ENCODE measurements around the gene CAP2. TPM values are rescaled to one million over a fixed set of nuclear protein-coding genes. Genes with fewer than 3 reads are reported as not detected.

Gene CAP2
- not detected for total RNA-seq

GRCh38 chr6:17392978-17393891 lies at the start of gene CAP2:
Gene CAP2, plus strand, starts transcription at chr6:17393595. Its CDS starts 27,961 bp downstream, at chr6:17421556.
- Mint-ChIP-seq H3K4me3 (peak within 1 kb of the TSS; percentile 71), H3K9me3 (no peaks in the 10 kb centered on the region), H3K36me3 (no peaks in the 10 kb centered on the region), H3K27me3 (peaks cover 75% of the 10 kb centered on the region), H3K27ac (no peak within 1 kb of the TSS), H3K4me1 (peaks cover 7% of the 10 kb centered on the region)
- DNase-seq, result no peak

- H3K36me3 Mint-ChIP-seq, result no peaks in the 10 kb centered on the region
- no peaks in the 10 kb centered on the region for H3K9me3 Mint-ChIP-seq
- H3K27me3 Mint-ChIP-seq, result peaks cover 14% of the 10 kb centered on the region
- DNase-seq, result no peak
- H3K27ac Mint-ChIP-seq, result no peak overlapping the region
- no peaks in the 10 kb centered on the region for H3K4me1 Mint-ChIP-seq
- H3K4me3 Mint-ChIP-seq, result no peak overlapping the region
Observed at GRCh38 chr6:17347012-17347411, 46.4 kb upstream of the CAP2 start.

- H3K4me1 Mint-ChIP-seq, result no peaks in the 10 kb centered on the region
- H3K9me3 Mint-ChIP-seq, result no peaks in the 10 kb centered on the region
- no peak overlapping the region for H3K4me3 Mint-ChIP-seq
- H3K27ac Mint-ChIP-seq, result no peak overlapping the region
- H3K27me3 Mint-ChIP-seq, result peaks cover 5% of the 10 kb centered on the region
- DNase-seq, result no peak
- no peaks in the 10 kb centered on the region for H3K36me3 Mint-ChIP-seq
Observed at GRCh38 chr6:17349427-17349826, 44.0 kb upstream of the CAP2 start.

- no peaks in the 10 kb centered on the region for H3K9me3 Mint-ChIP-seq
- DNase-seq, result no peak
- no peak overlapping the region for H3K27ac Mint-ChIP-seq
- no peak overlapping the region for H3K4me3 Mint-ChIP-seq
- H3K27me3 Mint-ChIP-seq, result peaks cover 5% of the 10 kb centered on the region
- no peaks in the 10 kb centered on the region for H3K4me1 Mint-ChIP-seq
- H3K36me3 Mint-ChIP-seq, result no peaks in the 10 kb centered on the region
Observed at GRCh38 chr6:17352302-17352701, 41.1 kb upstream of the CAP2 start.

- peaks cover 1% of the 10 kb centered on the region for H3K9me3 Mint-ChIP-seq
- H3K36me3 Mint-ChIP-seq, result no peaks in the 10 kb centered on the region
- H3K27me3 Mint-ChIP-seq, result peaks cover 5% of the 10 kb centered on the region
- H3K4me1 Mint-ChIP-seq, result no peaks in the 10 kb centered on the region
- no peak for DNase-seq
- H3K4me3 Mint-ChIP-seq, result no peak overlapping the region
- no peak overlapping the region for H3K27ac Mint-ChIP-seq
Observed at GRCh38 chr6:17353440-17354175, 39.8 kb upstream of the CAP2 start.

- H3K4me3 Mint-ChIP-seq, result no peak overlapping the region
- H3K9me3 Mint-ChIP-seq, result peaks cover 5% of the 10 kb centered on the region
- H3K36me3 Mint-ChIP-seq, result no peaks in the 10 kb centered on the region
- H3K27me3 Mint-ChIP-seq, result peaks cover 5% of the 10 kb centered on the region
- no peaks in the 10 kb centered on the region for H3K4me1 Mint-ChIP-seq
- DNase-seq, result no peak
- no peak overlapping the region for H3K27ac Mint-ChIP-seq
Observed at GRCh38 chr6:17354700-17355403, 38.5 kb upstream of the CAP2 start.

GRCh38 chr6:17355404-17355774 lies 38.0 kb upstream of the CAP2 start:
- Mint-ChIP-seq H3K27ac (no peak overlapping the region), H3K4me3 (no peak overlapping the region), H3K27me3 (peaks cover 5% of the 10 kb centered on the region), H3K4me1 (no peaks in the 10 kb centered on the region), H3K36me3 (no peaks in the 10 kb centered on the region), H3K9me3 (peaks cover 5% of the 10 kb centered on the region)
- DNase-seq, result no peak

- no peaks in the 10 kb centered on the region for H3K36me3 Mint-ChIP-seq
Observed at GRCh38 chr6:17358515-17358914, 34.9 kb upstream of the CAP2 start.

GRCh38 chr6:17360564-17360963 lies 32.8 kb upstream of the CAP2 start:
- Mint-ChIP-seq H3K9me3 (peaks cover 5% of the 10 kb centered on the region), H3K4me1 (no peaks in the 10 kb centered on the region), H3K4me3 (no peak overlapping the region), H3K27ac (peak overlapping the region; percentile 27), H3K36me3 (no peaks in the 10 kb centered on the region), H3K27me3 (no peaks in the 10 kb centered on the region)
- no peak for DNase-seq

More at GRCh38 chr6:17358515-17358914, 34.9 kb upstream of the CAP2 start:
- no peaks in the 10 kb centered on the region for H3K27me3 Mint-ChIP-seq
- H3K4me1 Mint-ChIP-seq, result no peaks in the 10 kb centered on the region
- peaks cover 5% of the 10 kb centered on the region for H3K9me3 Mint-ChIP-seq
- DNase-seq, result no peak
- H3K4me3 Mint-ChIP-seq, result no peak overlapping the region
- H3K27ac Mint-ChIP-seq, result no peak overlapping the region

- Mint-ChIP-seq H3K36me3 (no peaks in the 10 kb centered on the region), H3K4me1 (no peaks in the 10 kb centered on the region), H3K9me3 (peaks cover 5% of the 10 kb centered on the region), H3K27me3 (no peaks in the 10 kb centered on the region), H3K4me3 (no peak overlapping the region), H3K27ac (no peak overlapping the region)
- no peak for DNase-seq
Observed at GRCh38 chr6:17361013-17361412, 32.4 kb upstream of the CAP2 start.

- H3K4me1 Mint-ChIP-seq, result no peaks in the 10 kb centered on the region
- peaks cover 5% of the 10 kb centered on the region for H3K27me3 Mint-ChIP-seq
- peaks cover 7% of the 10 kb centered on the region for H3K9me3 Mint-ChIP-seq
- H3K27ac Mint-ChIP-seq, result no peak overlapping the region
- no peak for DNase-seq
- H3K36me3 Mint-ChIP-seq, result peaks cover 3% of the 10 kb centered on the region
- H3K4me3 Mint-ChIP-seq, result no peak overlapping the region
Observed at GRCh38 chr6:17365961-17366360, 27.4 kb upstream of the CAP2 start.

- Mint-ChIP-seq H3K27ac (no peak overlapping the region), H3K4me1 (no peaks in the 10 kb centered on the region), H3K4me3 (no peak overlapping the region), H3K9me3 (peaks cover 10% of the 10 kb centered on the region), H3K36me3 (peaks cover 3% of the 10 kb centered on the region), H3K27me3 (peaks cover 8% of the 10 kb centered on the region)
- no peak for DNase-seq
Observed at GRCh38 chr6:17367868-17368267, 25.5 kb upstream of the CAP2 start.

GRCh38 chr6:17381424-17382147 lies 11.8 kb upstream of the CAP2 start:
- H3K27ac Mint-ChIP-seq, result no peak overlapping the region
- no peak for DNase-seq
- no peaks in the 10 kb centered on the region for H3K4me1 Mint-ChIP-seq
- H3K9me3 Mint-ChIP-seq, result no peaks in the 10 kb centered on the region
- no peaks in the 10 kb centered on the region for H3K27me3 Mint-ChIP-seq
- no peaks in the 10 kb centered on the region for H3K36me3 Mint-ChIP-seq
- H3K4me3 Mint-ChIP-seq, result no peak overlapping the region

GRCh38 chr6:17385660-17386059 lies 7.7 kb upstream of the CAP2 start:
- peaks cover 10% of the 10 kb centered on the region for H3K27me3 Mint-ChIP-seq
- no peaks in the 10 kb centered on the region for H3K36me3 Mint-ChIP-seq
- H3K4me1 Mint-ChIP-seq, result no peaks in the 10 kb centered on the region
- no peak for DNase-seq
- H3K4me3 Mint-ChIP-seq, result no peak overlapping the region
- H3K27ac Mint-ChIP-seq, result no peak overlapping the region
- H3K9me3 Mint-ChIP-seq, result no peaks in the 10 kb centered on the region

All from activated naive CD8-positive, alpha-beta T cell treated with anti-CD3 and anti-CD28 coated beads for 36 hours (primary cell).